ENCODE data around the gene GAREM1.

DNA sequence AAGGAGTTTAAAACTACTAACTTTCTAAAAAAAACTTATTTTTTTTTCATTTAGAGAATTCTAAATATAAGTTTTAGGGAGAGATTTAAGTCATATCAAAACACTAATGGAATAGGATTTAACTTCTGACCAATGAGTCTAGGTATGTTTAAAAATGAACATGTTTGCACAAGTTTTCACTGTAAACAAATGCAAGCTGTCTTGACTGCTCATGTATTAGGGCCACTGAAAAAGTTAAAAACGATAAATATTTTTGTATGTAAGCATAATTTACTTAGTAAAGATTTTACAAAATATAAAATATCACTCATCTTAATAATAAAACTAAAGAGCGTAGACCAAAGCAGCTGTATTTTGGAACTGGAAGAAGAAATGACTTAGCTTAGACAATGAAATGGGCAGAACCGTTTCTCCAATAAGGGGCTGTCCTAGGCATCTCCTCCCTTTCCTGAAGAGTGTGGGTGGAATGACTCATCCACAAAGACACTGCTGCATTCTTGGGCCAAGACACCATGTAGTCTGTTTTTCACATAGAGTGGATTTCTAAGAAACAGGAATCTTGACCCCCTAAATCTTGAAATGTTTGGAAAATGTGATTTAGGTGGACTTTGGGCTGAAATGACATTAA is 162.1 kb downstream of the GAREM1 start:
- TF ChIP-seq, protein P1, sequence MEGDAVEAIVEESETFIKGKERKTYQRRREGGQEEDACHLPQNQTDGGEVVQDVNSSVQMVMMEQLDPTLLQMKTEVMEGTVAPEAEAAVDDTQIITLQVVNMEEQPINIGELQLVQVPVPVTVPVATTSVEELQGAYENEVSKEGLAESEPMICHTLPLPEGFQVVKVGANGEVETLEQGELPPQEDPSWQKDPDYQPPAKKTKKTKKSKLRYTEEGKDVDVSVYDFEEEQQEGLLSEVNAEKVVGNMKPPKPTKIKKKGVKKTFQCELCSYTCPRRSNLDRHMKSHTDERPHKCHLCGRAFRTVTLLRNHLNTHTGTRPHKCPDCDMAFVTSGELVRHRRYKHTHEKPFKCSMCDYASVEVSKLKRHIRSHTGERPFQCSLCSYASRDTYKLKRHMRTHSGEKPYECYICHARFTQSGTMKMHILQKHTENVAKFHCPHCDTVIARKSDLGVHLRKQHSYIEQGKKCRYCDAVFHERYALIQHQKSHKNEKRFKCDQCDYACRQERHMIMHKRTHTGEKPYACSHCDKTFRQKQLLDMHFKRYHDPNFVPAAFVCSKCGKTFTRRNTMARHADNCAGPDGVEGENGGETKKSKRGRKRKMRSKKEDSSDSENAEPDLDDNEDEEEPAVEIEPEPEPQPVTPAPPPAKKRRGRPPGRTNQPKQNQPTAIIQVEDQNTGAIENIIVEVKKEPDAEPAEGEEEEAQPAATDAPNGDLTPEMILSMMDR (IDR thresholded peaks at IDR 0.05) = no peak
- TF ChIP-seq POLR2A (IDR thresholded peaks at IDR 0.05) = no peak
